Measurements from ENCODE around the gene TSPO.

TSPO gene

DNA sequence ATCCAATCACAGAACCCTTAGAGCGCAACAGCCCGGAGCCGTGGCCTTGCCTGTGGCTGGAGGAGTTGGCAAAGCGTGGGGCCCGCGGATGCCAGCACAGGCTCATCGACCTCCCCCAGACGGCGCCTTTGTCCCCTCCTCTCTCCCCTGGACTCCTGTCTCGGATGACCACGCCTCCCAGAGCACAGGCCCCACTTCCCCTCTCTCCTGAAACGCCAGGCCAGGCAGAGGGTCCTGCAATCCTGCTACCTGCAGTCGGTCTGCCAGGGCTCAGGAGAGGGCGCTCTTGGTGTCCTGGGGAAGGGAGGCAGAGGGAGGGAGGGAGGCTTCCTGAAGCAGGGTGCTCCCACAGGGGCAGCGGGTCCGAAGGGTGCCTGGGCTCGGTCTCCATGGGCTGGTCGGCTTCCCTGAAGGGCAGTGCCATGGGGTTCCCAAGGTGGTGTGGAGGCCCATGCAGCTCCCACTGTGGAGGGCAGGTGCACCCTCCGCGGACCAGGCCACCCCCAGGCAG, 52.2 kb downstream of the TSPO start:
- DNase-seq, result no peak

GRCh38 chr22:43205261-43205691, 53.9 kb downstream of the TSPO start:
- DNase-seq, result no peak

- no peak for DNase-seq
Observed at GRCh38 chr22:43205748-43206508, 54.6 kb downstream of the TSPO start.

GRCh38 chr22:43206509-43207161, 55.3 kb downstream of the TSPO start:
- no peak for DNase-seq

DNA sequence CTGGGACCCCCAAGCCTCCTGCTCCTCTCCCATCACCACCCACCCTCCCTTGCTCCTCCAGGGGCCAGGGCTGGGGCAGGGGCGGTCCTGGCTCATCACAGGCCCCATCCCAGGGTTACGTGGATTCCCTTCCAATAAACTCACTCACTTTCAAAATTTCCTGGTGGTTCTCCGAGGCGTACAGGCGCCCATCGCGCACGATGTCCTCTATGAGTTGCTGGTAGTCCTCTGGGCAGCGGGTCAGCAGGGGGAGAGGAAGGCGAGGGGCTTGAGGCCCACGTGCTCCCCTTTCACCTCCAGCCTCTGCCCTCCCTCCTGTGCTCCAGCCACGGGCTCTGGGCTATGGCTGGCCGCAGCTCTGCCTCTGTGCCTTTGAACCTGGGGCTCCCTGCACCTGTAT, 56.0 kb downstream of the TSPO start:
- no peak for DNase-seq

GRCh38 chr22:43207849-43208702, 56.7 kb downstream of the TSPO start:
- no peak for DNase-seq

DNA sequence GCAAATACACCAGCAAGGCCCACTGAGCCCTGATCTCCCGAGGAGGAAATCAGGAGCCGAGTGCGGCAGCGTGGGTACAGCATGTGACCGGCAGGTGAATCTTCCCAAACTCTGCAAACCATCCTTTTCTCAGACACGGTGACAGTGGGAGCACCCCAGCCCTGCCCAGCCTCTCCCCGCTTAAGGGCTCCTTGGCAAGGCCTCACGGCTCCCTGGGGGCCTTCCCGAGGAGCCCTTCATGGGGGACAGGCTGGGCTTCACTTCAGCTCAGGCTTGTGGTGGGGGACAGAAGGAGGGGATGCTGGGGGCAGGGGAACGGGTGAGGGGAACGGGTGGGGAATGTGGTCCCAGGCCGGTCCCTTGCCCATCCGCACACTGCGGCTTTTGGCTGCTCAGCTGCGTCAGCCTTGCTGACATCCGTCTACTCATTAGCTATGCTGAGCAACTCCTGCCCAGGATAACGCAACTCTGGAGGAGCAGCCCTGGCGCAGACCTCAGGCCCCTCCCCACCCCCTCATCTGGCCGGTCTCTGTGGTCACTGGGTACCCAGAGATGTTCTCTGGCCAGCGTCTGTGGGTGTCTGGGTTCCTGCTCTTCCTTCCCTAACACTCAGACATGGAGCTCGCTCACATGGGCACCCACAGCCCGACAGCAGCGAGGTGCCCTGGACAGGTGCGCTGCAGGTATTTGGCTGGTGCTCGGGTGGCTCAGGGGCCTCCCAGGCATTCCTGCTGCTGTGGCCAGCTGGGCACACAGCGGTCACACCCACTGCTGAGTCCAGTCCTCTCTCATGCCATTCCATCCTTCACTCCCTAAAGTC, 57.6 kb downstream of the TSPO start:
- DNase-seq, result no peak

GRCh38 chr22:43209523-43209890, 58.1 kb downstream of the TSPO start:
- DNase-seq, result no peak

- no peak for DNase-seq
Observed at GRCh38 chr22:43209971-43210370, 58.6 kb downstream of the TSPO start.

- DNase-seq, result no peak
Observed at GRCh38 chr22:43210631-43211515, 59.5 kb downstream of the TSPO start.

- no peak for DNase-seq
Observed at GRCh38 chr22:43211941-43212433, 60.6 kb downstream of the TSPO start.

GRCh38 chr22:43212434-43212952, 61.1 kb downstream of the TSPO start:
- DNase-seq, result no peak

All from NCI-H1930 (cell line).